HepG2 (cell line): Measurements from ENCODE around the gene INPP1. TPM values are rescaled to one million over a fixed set of nuclear protein-coding genes. Genes with fewer than 3 reads are reported as not detected.

Source experiments
- PTBP1 ChIP-seq: fragments of 200-400 bp; formaldehyde crosslinking; IDR thresholded peaks from 2 replicates; pipeline ENCODE4 v1.6.1; 2018; ENCODE audit warnings: low read length, low read depth; ENCODE audit not compliant: poor library complexity, severe bottlenecking
- SOX6 ChIP-seq, 2 experiments: fragments of 450-650 bp in 1 of 2; sonication (generic) in 1 of 2; formaldehyde crosslinking in 1 of 2; IDR thresholded peaks; 2 replicates each; pipeline versions ENCODE4 v1.4.0 to v1.6.1; 2017 to 2020; ENCODE audit warnings: antibody characterized with exemption in 1 of 2, mild to moderate bottlenecking in 1 of 2, missing genetic modification reagents in 1 of 2
- STAT5B ChIP-seq: sonication (generic); formaldehyde crosslinking; IDR thresholded peaks from 2 replicates; pipeline ENCODE4 v1.4.0; 2020; ENCODE audit warnings: missing genetic modification reagents
- TOPORS ChIP-seq: sonication (generic); formaldehyde crosslinking; IDR thresholded peaks from 2 replicates; pipeline ENCODE4 v1.8.0; 2023; ENCODE audit warnings: mild to moderate bottlenecking, missing genetic modification reagents
- ZNF24 ChIP-seq: fragments of 450-650 bp; IDR thresholded peaks from 2 replicates; pipeline ENCODE4 v1.6.1; 2017; ENCODE audit warnings: antibody characterized with exemption, mild to moderate bottlenecking
- ZNF382 ChIP-seq: sonication (generic); formaldehyde crosslinking; IDR thresholded peaks from 2 replicates; pipeline ENCODE4 v1.5.0; 2020; ENCODE audit warnings: missing genetic modification reagents, mild to moderate bottlenecking, borderline replicate concordance
- polyA plus RNA-seq, 8 experiments: library from polyadenylated mRNA; depleted of rRNA in 3 of 8; stranded (reverse) in 7 of 8; unstranded in 1 of 8; fragments of >200 nt; fragmentation: Illumina TruSeq in 4 of 8; extraction: Trizol in 4 of 8; gene quantifications; 2 replicates each; pipeline versions ENCODE4 v1.2.1 to v1.2.3, GENCODE V29; 2011 to 2016; ENCODE audit warnings: low read depth in 4 of 8, missing spikeins in 1 of 8, mixed read lengths in 1 of 8; ENCODE audit not compliant: insufficient read depth in 1 of 8
- total RNA-seq, 5 experiments: library from RNA; depleted of rRNA; stranded (reverse); fragments of >200 nt; fragmentation: Illumina TruSeq; extraction: Trizol; gene quantifications; 2 replicates each; pipeline ENCODE4 v1.2.3, GENCODE V29; 2016; ENCODE audit warnings: low read depth in 1 of 5
- TF ChIP-seq, protein P1 (sequence below): sonication (generic); formaldehyde crosslinking; IDR thresholded peaks from 2 replicates; pipeline ENCODE4 v1.4.0; 2020; ENCODE audit warnings: mild to moderate bottlenecking, low read depth, missing genetic modification reagents
- TF ChIP-seq, protein P2 (sequence below): sonication (generic); formaldehyde crosslinking; IDR thresholded peaks from 2 replicates; pipeline ENCODE4 v1.9.0; 2022; ENCODE audit warnings: low read depth, missing genetic modification reagents
- TF ChIP-seq, protein P3 (sequence below): sonication (generic); formaldehyde crosslinking; IDR thresholded peaks from 2 replicates; pipeline ENCODE4 v1.4.0; 2020; ENCODE audit warnings: missing genetic modification reagents
- TF ChIP-seq, protein P4 (sequence below): sonication (generic); formaldehyde crosslinking; IDR thresholded peaks from 2 replicates; pipeline ENCODE4 v1.4.0; 2020; ENCODE audit warnings: missing genetic modification reagents

INPP1 gene
- total and polyA plus RNA-seq, 2 of the 13 experiments (the other 11 are each of a cell fraction or from before 2014, with no cell fraction given), result 10.0 to 13.3 TPM

GRCh38 chr2:190319555-190320498 is 23.6 kb upstream of the INPP1 start, which contains the start of gene HIBCH (continued):
- TF ChIP-seq, protein P1, sequence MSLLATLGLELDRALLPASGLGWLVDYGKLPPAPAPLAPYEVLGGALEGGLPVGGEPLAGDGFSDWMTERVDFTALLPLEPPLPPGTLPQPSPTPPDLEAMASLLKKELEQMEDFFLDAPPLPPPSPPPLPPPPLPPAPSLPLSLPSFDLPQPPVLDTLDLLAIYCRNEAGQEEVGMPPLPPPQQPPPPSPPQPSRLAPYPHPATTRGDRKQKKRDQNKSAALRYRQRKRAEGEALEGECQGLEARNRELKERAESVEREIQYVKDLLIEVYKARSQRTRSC (CRISPR knock-in tag), result no peak
- TF ChIP-seq, protein P2, sequence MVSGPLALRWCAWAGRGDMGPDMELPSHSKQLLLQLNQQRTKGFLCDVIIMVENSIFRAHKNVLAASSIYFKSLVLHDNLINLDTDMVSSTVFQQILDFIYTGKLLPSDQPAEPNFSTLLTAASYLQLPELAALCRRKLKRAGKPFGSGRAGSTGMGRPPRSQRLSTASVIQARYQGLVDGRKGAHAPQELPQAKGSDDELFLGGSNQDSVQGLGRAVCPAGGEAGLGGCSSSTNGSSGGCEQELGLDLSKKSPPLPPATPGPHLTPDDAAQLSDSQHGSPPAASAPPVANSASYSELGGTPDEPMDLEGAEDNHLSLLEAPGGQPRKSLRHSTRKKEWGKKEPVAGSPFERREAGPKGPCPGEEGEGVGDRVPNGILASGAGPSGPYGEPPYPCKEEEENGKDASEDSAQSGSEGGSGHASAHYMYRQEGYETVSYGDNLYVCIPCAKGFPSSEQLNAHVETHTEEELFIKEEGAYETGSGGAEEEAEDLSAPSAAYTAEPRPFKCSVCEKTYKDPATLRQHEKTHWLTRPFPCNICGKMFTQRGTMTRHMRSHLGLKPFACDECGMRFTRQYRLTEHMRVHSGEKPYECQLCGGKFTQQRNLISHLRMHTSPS (CRISPR knock-in tag), result no peak
- TF ChIP-seq STAT5B (CRISPR knock-in tag) (0 out of 2 replicates have a peak, but pooled peaks have one; percentile 73), PTBP1 (peak; percentile 49), TOPORS (peak; percentile 96), ZNF382 (CRISPR knock-in tag) (no peak), SOX6 (IDR thresholded peaks at IDR 0.05) (no peak), SOX6 (CRISPR knock-in tag; IDR thresholded peaks at IDR 0.05) (peak; percentile 89), ZNF24 (no peak)
- TF ChIP-seq, protein P3, sequence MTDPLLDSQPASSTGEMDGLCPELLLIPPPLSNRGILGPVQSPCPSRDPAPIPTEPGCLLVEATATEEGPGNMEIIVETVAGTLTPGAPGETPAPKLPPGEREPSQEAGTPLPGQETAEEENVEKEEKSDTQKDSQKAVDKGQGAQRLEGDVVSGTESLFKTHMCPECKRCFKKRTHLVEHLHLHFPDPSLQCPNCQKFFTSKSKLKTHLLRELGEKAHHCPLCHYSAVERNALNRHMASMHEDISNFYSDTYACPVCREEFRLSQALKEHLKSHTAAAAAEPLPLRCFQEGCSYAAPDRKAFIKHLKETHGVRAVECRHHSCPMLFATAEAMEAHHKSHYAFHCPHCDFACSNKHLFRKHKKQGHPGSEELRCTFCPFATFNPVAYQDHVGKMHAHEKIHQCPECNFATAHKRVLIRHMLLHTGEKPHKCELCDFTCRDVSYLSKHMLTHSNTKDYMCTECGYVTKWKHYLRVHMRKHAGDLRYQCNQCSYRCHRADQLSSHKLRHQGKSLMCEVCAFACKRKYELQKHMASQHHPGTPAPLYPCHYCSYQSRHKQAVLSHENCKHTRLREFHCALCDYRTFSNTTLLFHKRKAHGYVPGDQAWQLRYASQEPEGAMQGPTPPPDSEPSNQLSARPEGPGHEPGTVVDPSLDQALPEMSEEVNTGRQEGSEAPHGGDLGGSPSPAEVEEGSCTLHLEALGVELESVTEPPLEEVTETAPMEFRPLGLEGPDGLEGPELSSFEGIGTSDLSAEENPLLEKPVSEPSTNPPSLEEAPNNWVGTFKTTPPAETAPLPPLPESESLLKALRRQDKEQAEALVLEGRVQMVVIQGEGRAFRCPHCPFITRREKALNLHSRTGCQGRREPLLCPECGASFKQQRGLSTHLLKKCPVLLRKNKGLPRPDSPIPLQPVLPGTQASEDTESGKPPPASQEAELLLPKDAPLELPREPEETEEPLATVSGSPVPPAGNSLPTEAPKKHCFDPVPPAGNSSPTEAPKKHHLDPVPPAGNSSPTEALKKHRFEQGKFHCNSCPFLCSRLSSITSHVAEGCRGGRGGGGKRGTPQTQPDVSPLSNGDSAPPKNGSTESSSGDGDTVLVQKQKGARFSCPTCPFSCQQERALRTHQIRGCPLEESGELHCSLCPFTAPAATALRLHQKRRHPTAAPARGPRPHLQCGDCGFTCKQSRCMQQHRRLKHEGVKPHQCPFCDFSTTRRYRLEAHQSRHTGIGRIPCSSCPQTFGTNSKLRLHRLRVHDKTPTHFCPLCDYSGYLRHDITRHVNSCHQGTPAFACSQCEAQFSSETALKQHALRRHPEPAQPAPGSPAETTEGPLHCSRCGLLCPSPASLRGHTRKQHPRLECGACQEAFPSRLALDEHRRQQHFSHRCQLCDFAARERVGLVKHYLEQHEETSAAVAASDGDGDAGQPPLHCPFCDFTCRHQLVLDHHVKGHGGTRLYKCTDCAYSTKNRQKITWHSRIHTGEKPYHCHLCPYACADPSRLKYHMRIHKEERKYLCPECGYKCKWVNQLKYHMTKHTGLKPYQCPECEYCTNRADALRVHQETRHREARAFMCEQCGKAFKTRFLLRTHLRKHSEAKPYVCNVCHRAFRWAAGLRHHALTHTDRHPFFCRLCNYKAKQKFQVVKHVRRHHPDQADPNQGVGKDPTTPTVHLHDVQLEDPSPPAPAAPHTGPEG (CRISPR knock-in tag), result no peak; the same call in 1 of the 2 replicates
- TF ChIP-seq, protein P4, sequence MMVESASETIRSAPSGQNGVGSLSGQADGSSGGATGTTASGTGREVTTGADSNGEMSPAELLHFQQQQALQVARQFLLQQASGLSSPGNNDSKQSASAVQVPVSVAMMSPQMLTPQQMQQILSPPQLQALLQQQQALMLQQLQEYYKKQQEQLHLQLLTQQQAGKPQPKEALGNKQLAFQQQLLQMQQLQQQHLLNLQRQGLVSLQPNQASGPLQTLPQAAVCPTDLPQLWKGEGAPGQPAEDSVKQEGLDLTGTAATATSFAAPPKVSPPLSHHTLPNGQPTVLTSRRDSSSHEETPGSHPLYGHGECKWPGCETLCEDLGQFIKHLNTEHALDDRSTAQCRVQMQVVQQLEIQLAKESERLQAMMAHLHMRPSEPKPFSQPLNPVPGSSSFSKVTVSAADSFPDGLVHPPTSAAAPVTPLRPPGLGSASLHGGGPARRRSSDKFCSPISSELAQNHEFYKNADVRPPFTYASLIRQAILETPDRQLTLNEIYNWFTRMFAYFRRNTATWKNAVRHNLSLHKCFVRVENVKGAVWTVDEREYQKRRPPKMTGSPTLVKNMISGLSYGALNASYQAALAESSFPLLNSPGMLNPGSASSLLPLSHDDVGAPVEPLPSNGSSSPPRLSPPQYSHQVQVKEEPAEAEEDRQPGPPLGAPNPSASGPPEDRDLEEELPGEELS, result peak; percentile 78; the same call in 1 of the 2 replicates
